AG04450 (cell line): ENCODE data around the gene ZCCHC7. TPM values are rescaled to one million over a fixed set of nuclear protein-coding genes. Genes with fewer than 3 reads are reported as not detected.
A peak's percentile ranks its signal among the peaks of the same experiment; 100 is the strongest.
"Not testable (repeated sequence)": the region's sequence is repeated elsewhere in the genome, so short reads cannot be mapped to it uniquely, and the experiment has no call there.

Experiments
- CTCF ChIA-PET: fragments of 300-600, 350-600 bp; formaldehyde crosslinking; extraction: SDS; loops from one replicate; lab custom pipeline; 2022; ENCODE audit warnings: antibody characterized with exemption, inconsistent platforms; lab: Charles Lee
- POLR2A ChIA-PET: fragments of 350-600 bp; formaldehyde crosslinking; extraction: SDS; loops from one replicate; lab custom pipeline; 2021; ENCODE audit warnings: antibody characterized with exemption, inconsistent platforms; lab: Yijun Ruan, JAX
- DNase-seq: peaks from one replicate; pipeline ENCODE4 v3.0.0-alpha.2; 2011; ENCODE audit warnings: low read depth, low spot score
- H3K27ac ChIP-seq: one replicate; pipeline ENCODE4 v1.5.1; 2012; ENCODE audit warnings: low read depth, low read length, control low read depth
- H3K27me3 ChIP-seq: one replicate; pipeline ENCODE4 v1.6.0; 2012; ENCODE audit warnings: low read length; ENCODE audit not compliant: control insufficient read depth, insufficient read depth
- H3K4me3 ChIP-seq: 2 replicates; pipeline ENCODE4 v1.5.1; 2011; ENCODE audit warnings: mild to moderate bottlenecking, low read depth, low read length, control low read depth
- H3K9me3 ChIP-seq: 2 replicates; pipeline ENCODE4 v1.5.1; 2012; ENCODE audit warnings: low read length; ENCODE audit not compliant: control insufficient read depth, insufficient read depth
- polyA plus RNA-seq: library from polyadenylated mRNA; depleted of rRNA; stranded (reverse); fragments of >200 nt; gene quantifications from 2 replicates; pipeline ENCODE4 v1.2.3, GENCODE V29; 2011
- TF ChIP-seq, protein P1 (sequence below): IDR thresholded peaks from 2 replicates; pipeline ENCODE4 v1.5.1; 2011; ENCODE audit warnings: low read depth, low read length, control low read depth, inconsistent platforms

The ZCCHC7 gene
- polyA plus RNA-seq, 1 experiment: 21.6 TPM

- peaks cover 4% of the 10 kb centered on the region for H3K27me3 ChIP-seq
- DNase-seq: no peak
- H3K27ac ChIP-seq: no peak overlapping the region
- no peak overlapping the region for H3K4me3 ChIP-seq
- POLR2A ChIA-PET: no interaction called here
- CTCF ChIA-PET: no interaction called here
- TF ChIP-seq, protein P1, sequence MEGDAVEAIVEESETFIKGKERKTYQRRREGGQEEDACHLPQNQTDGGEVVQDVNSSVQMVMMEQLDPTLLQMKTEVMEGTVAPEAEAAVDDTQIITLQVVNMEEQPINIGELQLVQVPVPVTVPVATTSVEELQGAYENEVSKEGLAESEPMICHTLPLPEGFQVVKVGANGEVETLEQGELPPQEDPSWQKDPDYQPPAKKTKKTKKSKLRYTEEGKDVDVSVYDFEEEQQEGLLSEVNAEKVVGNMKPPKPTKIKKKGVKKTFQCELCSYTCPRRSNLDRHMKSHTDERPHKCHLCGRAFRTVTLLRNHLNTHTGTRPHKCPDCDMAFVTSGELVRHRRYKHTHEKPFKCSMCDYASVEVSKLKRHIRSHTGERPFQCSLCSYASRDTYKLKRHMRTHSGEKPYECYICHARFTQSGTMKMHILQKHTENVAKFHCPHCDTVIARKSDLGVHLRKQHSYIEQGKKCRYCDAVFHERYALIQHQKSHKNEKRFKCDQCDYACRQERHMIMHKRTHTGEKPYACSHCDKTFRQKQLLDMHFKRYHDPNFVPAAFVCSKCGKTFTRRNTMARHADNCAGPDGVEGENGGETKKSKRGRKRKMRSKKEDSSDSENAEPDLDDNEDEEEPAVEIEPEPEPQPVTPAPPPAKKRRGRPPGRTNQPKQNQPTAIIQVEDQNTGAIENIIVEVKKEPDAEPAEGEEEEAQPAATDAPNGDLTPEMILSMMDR: no peak
- no peaks in the 10 kb centered on the region for H3K9me3 ChIP-seq
Observed at GRCh38 chr9:37105234-37105633, 15.1 kb upstream of the ZCCHC7 start.

DNA sequence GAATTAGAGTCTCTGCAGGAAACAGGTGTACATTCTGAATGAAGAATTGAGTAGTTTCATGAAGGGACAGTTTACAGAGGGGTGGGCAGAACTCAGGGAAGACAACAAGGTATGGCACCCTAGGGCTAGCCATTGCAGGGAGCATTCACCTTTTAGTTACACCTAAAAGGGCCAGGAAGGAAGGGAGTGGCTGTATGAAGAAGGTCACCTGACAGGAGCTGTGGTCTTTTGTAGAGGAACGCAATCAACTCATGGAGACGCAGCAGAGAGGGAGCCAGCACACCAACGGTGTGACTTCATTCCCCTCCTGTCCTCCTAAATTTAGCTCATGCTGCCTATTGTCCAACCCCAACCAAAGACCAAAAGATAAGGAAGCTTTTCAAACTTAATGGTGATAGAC lies 12.7 kb upstream of the ZCCHC7 start:
- no peak for DNase-seq
- TF ChIP-seq, protein P1: no peak
- POLR2A ChIA-PET: no interaction called here
- no peak overlapping the region for H3K4me3 ChIP-seq
- H3K27me3 ChIP-seq: peaks cover 7% of the 10 kb centered on the region
- CTCF ChIA-PET: no interaction called here
- no peak overlapping the region for H3K27ac ChIP-seq
- no peaks in the 10 kb centered on the region for H3K9me3 ChIP-seq

DNA sequence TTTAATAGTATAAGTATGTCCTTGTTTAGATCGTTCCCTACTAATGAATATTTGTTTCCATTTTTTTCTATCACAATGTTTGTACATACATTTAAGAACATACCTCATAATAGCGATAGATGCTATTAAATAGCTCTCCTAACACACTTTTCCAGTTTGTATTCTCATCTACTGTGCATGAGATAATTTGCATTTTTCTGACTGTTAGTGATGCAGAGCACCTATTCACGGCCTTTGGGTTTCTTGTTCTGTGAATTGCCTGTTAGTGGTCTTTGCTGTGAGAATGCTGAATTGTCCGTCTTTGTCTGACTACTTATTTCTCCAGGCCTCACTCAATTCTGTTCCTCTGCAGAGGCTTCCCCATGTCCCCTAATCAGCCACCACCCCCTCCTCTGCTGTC lies 5.9 kb upstream of the ZCCHC7 start:
- H3K4me3 ChIP-seq, H3K27me3 ChIP-seq, H3K9me3 ChIP-seq, DNase-seq, CTCF ChIA-PET, POLR2A ChIA-PET, H3K27ac ChIP-seq: not testable (repeated sequence)

- H3K4me3 ChIP-seq: no peak overlapping the region
- H3K9me3 ChIP-seq: peaks cover 11% of the 10 kb centered on the region; the same call in 1 of the 2 replicates
- no peak for DNase-seq
- ChIA-PET CTCF (no interaction called here), POLR2A (no interaction called here)
- TF ChIP-seq, protein P1: no peak
- H3K27ac ChIP-seq: no peak overlapping the region
- H3K27me3 ChIP-seq: no peaks in the 10 kb centered on the region
Observed at GRCh38 chr9:37117956-37118355, 2.4 kb upstream of the ZCCHC7 start.

DNA sequence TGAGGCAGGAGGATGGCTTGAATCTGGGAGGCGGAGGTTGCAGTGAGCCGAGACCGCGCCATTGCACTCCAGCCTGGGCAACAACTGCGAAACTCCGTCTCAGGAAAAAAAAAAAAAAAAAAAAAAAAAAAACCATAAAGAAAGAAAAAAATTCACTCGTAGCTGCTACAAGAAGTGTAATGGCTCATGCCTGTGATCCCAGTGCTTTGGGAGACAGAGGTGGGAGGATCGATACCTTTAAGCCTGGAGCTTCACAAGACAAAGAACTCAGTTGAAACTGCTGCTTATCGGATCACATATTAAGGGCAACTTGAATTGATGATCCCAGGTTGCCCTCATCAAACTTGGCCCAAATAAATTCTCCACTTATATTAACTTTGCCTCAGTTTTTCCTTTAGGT lies 1.0 kb upstream of the ZCCHC7 start:
- peaks cover 11% of the 10 kb centered on the region; the same call in 1 of the 2 replicates for H3K9me3 ChIP-seq
- DNase-seq: no peak
- no peaks in the 10 kb centered on the region for H3K27me3 ChIP-seq
- CTCF ChIA-PET: interaction anchor here (0.6 to 0.7 kb wide), 3 partner anchors 20 to 178 kb away, joined by 3 to 7 read pairs (median 4); no protein-coding TSS in a partner anchor
- TF ChIP-seq, protein P1: no peak
- POLR2A ChIA-PET: interaction anchor here (0.6 to 1.4 kb wide), 3 partner anchors 31 to 58 kb away, joined by 3 to 6 read pairs (median 3); no protein-coding TSS in a partner anchor
- H3K4me3 ChIP-seq: no peak overlapping the region
- H3K27ac ChIP-seq: no peak overlapping the region

DNA sequence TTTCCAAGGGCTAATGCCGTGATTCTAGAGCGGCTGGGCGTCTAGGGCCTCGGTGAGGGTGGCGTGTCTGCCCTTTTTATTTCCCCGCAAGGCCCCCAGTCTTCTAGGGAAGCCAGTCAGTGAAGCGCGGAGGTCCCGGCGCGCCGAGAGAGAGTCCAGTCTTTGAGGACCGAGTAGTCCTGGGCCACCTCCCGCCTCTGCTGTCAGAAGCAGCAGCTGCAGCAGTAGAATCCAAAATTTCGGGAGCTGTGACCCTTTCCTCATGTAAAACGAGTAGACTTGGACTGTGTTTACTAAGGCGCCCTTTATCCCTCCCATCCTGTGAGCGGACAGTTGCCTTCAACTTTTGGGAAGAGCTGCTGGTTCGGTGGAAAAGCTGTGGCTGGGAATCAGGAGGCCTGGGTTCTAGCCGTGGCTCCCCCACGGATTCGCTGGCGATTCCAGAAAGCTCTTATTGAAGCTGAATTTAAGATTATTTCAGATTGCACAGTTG lies 515 bp downstream of the ZCCHC7 start:
- not testable (repeated sequence) for H3K27me3 ChIP-seq, DNase-seq
- Histone ChIP-seq H3K9me3 (peaks cover 11% of the 10 kb centered on the region; the same call in 1 of the 2 replicates), H3K4me3 (peak overlapping the region; percentile 82), H3K27ac (peak overlapping the region; percentile 89)
- CTCF ChIA-PET: interaction anchor here (0.5 to 1.1 kb wide), 7 partner anchors 18 to 488 kb away, joined by 3 to 4 read pairs (median 3); no protein-coding TSS in a partner anchor
- POLR2A ChIA-PET: interaction anchor here (0.7 to 1.6 kb wide), 5 partner anchors 40 to 292 kb away, joined by 3 to 6 read pairs (median 4); no protein-coding TSS in a partner anchor
